GM12878 (cell line): ENCODE data around the gene HIVEP3. TPM values are rescaled to one million over a fixed set of nuclear protein-coding genes. Genes with fewer than 3 reads are reported as not detected.

Experiments used
- ATF7 ChIP-seq: fragments of 450-650 bp; IDR thresholded peaks from 2 replicates; pipeline ENCODE4 v1.6.1; 2016; ENCODE audit warnings: low read depth, mild to moderate bottlenecking
- BHLHE40 ChIP-seq, 2 experiments: fragments of 450-650 bp in 1 of 2; IDR thresholded peaks; 2 replicates each; pipeline ENCODE4 v1.6.1; 2011 to 2017; ENCODE audit warnings: low read depth in 2 of 2, borderline replicate concordance in 1 of 2, improper control_type of control experiment in 1 of 2, low read length in 1 of 2, mild to moderate bottlenecking in 1 of 2
- FOS ChIP-seq: IDR thresholded peaks from 3 replicates; pipeline ENCODE4 v1.6.1; 2011; ENCODE audit warnings: borderline replicate concordance; ENCODE audit not compliant: insufficient read length; ENCODE audit errors: extremely low read depth
- FOXK2 ChIP-seq: fragments of 450-650 bp; IDR thresholded peaks from 2 replicates; pipeline ENCODE4 v1.6.1; 2017; ENCODE audit warnings: mild to moderate bottlenecking, moderate library complexity
- IKZF1 ChIP-seq: fragments of 450-650 bp; conservative IDR thresholded peaks from 2 replicates; pipeline ENCODE4 v1.6.1; 2017; ENCODE audit warnings: antibody characterized with exemption, mild to moderate bottlenecking
- KDM1A ChIP-seq: fragments of 200-600 bp; sonication (generic); IDR thresholded peaks from 2 replicates; pipeline ENCODE4 v1.6.1; 2016; ENCODE audit warnings: borderline replicate concordance
- NFYA ChIP-seq: IDR thresholded peaks from 2 replicates; pipeline ENCODE4 v1.6.1; 2011; ENCODE audit warnings: low read depth, mild to moderate bottlenecking, low read length, improper control_type of control experiment, borderline replicate concordance
- NR2C2 ChIP-seq: IDR thresholded peaks from 2 replicates; pipeline ENCODE4 v1.6.1; 2011; ENCODE audit warnings: borderline replicate concordance, low read depth; ENCODE audit not compliant: control insufficient read depth, insufficient read length
- NRF1 ChIP-seq: conservative IDR thresholded peaks from 2 replicates; pipeline ENCODE4 v1.6.1; 2011; ENCODE audit warnings: mild to moderate bottlenecking, low read depth, low read length, improper control_type of control experiment
- RELA ChIP-seq: fragments of 450-650 bp; IDR thresholded peaks from 2 replicates; pipeline ENCODE4 v1.8.0; 2014; ENCODE audit warnings: borderline replicate concordance; ENCODE audit not compliant: partially characterized antibody
- polyA plus RNA-seq, 11 experiments: library from polyadenylated mRNA; depleted of rRNA in 4 of 11; unstranded in 6 of 11; stranded (reverse) in 5 of 11; fragments of >200 nt; fragmentation: Nextera tagmentation in 4 of 11; fragmentation: Illumina TruSeq in 1 of 11; extraction: Ambion mirVana in 4 of 11; extraction: Trizol in 1 of 11; gene quantifications; 1 replicate in 1 of 11; 2 replicates in 10 of 11; pipeline versions ENCODE4 v1.2.1 to v1.2.3, GENCODE V29; 2011 to 2016; ENCODE audit warnings: inconsistent platforms in 2 of 11, missing spikeins in 2 of 11, low read depth in 1 of 11
- total RNA-seq, 4 experiments: library from RNA; depleted of rRNA in 3 of 4; stranded (reverse); fragments of >200 nt in 3 of 4; fragmentation: Illumina TruSeq in 1 of 4; extraction: Trizol in 1 of 4; gene quantifications; 2 replicates each; pipeline versions ENCODE4 v1.2.1 to v1.2.3, GENCODE V29; 2013 to 2021
- TF ChIP-seq, protein P1 (sequence below): fragments of 450-650 bp; IDR thresholded peaks from 2 replicates; pipeline ENCODE4 v1.6.1; 2017; ENCODE audit warnings: low read depth, mild to moderate bottlenecking, moderate library complexity
- TF ChIP-seq, protein P2 (sequence below): fragments of 450-650 bp; IDR thresholded peaks from 2 replicates; pipeline ENCODE4 v1.6.1; 2017; ENCODE audit warnings: mild to moderate bottlenecking, low read depth, inconsistent platforms; ENCODE audit not compliant: poor library complexity, severe bottlenecking
- TF ChIP-seq, protein P3 (sequence below): fragments of 450-650 bp; IDR thresholded peaks from 2 replicates; pipeline ENCODE4 v1.6.1; 2018; ENCODE audit warnings: mild to moderate bottlenecking, low read depth, moderate library complexity; ENCODE audit not compliant: partially characterized antibody
- TF ChIP-seq, protein P4 (sequence below): IDR thresholded peaks from 2 replicates; pipeline ENCODE4 v1.6.1; 2012; ENCODE audit warnings: low read depth, low read length, improper control_type of control experiment
- TF ChIP-seq, protein P5 (sequence below): IDR thresholded peaks from 2 replicates; pipeline ENCODE4 v1.6.1; 2012; ENCODE audit warnings: improper control_type of control experiment, low read depth, low read length; ENCODE audit not compliant: insufficient replicate concordance

Gene HIVEP3
- total and polyA plus RNA-seq, 10 of the 15 experiments (the other 5 are each of a cell fraction or from before 2014, with no cell fraction given), result 1.8 to 13.6 (median 3.8) TPM

DNA sequence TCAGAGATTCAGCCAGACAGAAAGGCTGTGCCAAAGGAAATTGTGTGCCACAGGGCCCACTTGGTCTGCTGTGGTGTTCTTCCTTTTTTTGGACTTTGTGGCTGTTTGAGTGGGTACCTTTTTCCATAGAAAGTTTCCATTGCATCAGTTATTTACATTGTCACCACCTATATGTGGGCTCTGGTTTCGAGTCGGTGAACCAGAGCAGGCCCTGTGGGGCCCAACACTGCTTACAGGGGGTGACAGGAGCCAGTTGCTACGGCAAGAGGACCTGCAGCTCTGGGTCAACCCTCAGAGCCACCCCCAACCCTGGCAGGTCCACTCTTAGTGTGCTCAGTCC, 277.3 kb downstream of the HIVEP3 start (continued):
- TF ChIP-seq KDM1A (no peak), RELA (no peak), ATF7 (peak; percentile 88), NR2C2 (no peak), BHLHE40 (IDR thresholded peaks at IDR 0.05; ENCODE audit: borderline replicate concordance in 1 of 2, low read depth in 2 of 2, low read length in 1 of 2) (peak in 1 of 2 experiments; percentile 33; a peak in 1 of 4 replicates), FOS (no peak), NFYA (no peak), IKZF1 (peak; percentile 89), FOXK2 (no peak; the same call in 1 of the 2 replicates), NRF1 (no peak)
- TF ChIP-seq, protein P1, sequence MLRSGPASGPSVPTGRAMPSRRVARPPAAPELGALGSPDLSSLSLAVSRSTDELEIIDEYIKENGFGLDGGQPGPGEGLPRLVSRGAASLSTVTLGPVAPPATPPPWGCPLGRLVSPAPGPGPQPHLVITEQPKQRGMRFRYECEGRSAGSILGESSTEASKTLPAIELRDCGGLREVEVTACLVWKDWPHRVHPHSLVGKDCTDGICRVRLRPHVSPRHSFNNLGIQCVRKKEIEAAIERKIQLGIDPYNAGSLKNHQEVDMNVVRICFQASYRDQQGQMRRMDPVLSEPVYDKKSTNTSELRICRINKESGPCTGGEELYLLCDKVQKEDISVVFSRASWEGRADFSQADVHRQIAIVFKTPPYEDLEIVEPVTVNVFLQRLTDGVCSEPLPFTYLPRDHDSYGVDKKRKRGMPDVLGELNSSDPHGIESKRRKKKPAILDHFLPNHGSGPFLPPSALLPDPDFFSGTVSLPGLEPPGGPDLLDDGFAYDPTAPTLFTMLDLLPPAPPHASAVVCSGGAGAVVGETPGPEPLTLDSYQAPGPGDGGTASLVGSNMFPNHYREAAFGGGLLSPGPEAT, result peak; percentile 52; the same call in 1 of the 2 replicates
- TF ChIP-seq, protein P2, sequence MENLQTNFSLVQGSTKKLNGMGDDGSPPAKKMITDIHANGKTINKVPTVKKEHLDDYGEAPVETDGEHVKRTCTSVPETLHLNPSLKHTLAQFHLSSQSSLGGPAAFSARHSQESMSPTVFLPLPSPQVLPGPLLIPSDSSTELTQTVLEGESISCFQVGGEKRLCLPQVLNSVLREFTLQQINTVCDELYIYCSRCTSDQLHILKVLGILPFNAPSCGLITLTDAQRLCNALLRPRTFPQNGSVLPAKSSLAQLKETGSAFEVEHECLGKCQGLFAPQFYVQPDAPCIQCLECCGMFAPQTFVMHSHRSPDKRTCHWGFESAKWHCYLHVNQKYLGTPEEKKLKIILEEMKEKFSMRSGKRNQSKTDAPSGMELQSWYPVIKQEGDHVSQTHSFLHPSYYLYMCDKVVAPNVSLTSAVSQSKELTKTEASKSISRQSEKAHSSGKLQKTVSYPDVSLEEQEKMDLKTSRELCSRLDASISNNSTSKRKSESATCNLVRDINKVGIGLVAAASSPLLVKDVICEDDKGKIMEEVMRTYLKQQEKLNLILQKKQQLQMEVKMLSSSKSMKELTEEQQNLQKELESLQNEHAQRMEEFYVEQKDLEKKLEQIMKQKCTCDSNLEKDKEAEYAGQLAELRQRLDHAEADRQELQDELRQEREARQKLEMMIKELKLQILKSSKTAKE, result peak; percentile 28
- TF ChIP-seq, protein P3, sequence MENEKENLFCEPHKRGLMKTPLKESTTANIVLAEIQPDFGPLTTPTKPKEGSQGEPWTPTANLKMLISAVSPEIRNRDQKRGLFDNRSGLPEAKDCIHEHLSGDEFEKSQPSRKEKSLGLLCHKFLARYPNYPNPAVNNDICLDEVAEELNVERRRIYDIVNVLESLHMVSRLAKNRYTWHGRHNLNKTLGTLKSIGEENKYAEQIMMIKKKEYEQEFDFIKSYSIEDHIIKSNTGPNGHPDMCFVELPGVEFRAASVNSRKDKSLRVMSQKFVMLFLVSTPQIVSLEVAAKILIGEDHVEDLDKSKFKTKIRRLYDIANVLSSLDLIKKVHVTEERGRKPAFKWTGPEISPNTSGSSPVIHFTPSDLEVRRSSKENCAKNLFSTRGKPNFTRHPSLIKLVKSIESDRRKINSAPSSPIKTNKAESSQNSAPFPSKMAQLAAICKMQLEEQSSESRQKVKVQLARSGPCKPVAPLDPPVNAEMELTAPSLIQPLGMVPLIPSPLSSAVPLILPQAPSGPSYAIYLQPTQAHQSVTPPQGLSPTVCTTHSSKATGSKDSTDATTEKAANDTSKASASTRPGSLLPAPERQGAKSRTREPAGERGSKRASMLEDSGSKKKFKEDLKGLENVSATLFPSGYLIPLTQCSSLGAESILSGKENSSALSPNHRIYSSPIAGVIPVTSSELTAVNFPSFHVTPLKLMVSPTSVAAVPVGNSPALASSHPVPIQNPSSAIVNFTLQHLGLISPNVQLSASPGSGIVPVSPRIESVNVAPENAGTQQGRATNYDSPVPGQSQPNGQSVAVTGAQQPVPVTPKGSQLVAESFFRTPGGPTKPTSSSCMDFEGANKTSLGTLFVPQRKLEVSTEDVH, result no peak
- TF ChIP-seq, protein P4, sequence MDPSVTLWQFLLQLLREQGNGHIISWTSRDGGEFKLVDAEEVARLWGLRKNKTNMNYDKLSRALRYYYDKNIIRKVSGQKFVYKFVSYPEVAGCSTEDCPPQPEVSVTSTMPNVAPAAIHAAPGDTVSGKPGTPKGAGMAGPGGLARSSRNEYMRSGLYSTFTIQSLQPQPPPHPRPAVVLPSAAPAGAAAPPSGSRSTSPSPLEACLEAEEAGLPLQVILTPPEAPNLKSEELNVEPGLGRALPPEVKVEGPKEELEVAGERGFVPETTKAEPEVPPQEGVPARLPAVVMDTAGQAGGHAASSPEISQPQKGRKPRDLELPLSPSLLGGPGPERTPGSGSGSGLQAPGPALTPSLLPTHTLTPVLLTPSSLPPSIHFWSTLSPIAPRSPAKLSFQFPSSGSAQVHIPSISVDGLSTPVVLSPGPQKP, result no peak
- TF ChIP-seq, protein P5, sequence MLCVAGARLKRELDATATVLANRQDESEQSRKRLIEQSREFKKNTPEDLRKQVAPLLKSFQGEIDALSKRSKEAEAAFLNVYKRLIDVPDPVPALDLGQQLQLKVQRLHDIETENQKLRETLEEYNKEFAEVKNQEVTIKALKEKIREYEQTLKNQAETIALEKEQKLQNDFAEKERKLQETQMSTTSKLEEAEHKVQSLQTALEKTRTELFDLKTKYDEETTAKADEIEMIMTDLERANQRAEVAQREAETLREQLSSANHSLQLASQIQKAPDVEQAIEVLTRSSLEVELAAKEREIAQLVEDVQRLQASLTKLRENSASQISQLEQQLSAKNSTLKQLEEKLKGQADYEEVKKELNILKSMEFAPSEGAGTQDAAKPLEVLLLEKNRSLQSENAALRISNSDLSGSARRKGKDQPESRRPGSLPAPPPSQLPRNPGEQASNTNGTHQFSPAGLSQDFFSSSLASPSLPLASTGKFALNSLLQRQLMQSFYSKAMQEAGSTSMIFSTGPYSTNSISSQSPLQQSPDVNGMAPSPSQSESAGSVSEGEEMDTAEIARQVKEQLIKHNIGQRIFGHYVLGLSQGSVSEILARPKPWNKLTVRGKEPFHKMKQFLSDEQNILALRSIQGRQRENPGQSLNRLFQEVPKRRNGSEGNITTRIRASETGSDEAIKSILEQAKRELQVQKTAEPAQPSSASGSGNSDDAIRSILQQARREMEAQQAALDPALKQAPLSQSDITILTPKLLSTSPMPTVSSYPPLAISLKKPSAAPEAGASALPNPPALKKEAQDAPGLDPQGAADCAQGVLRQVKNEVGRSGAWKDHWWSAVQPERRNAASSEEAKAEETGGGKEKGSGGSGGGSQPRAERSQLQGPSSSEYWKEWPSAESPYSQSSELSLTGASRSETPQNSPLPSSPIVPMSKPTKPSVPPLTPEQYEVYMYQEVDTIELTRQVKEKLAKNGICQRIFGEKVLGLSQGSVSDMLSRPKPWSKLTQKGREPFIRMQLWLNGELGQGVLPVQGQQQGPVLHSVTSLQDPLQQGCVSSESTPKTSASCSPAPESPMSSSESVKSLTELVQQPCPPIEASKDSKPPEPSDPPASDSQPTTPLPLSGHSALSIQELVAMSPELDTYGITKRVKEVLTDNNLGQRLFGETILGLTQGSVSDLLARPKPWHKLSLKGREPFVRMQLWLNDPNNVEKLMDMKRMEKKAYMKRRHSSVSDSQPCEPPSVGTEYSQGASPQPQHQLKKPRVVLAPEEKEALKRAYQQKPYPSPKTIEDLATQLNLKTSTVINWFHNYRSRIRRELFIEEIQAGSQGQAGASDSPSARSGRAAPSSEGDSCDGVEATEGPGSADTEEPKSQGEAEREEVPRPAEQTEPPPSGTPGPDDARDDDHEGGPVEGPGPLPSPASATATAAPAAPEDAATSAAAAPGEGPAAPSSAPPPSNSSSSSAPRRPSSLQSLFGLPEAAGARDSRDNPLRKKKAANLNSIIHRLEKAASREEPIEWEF, result no peak
